Right lobe of liver (tissue), 4 donors: ENCODE measurements around the gene TMEM97.

Experiments
- POLR2A ChIP-seq: fragments of 450-650 bp; IDR thresholded peaks from one replicate; pipeline ENCODE4 v1.6.1; 2017; ENCODE audit warnings: antibody characterized with exemption, mild to moderate bottlenecking
- TF ChIP-seq, protein P1 (sequence below), 4 donors: fragments of 200-600 bp in 3 of 4; fragments of 450-650 bp in 1 of 4; IDR thresholded peaks; one replicate each; pipeline versions ENCODE4 v1.5.1 to v1.8.0; 2016 to 2022; ENCODE audit warnings: antibody characterized with exemption in 4 of 4, mild to moderate bottlenecking in 2 of 4
- donor health status: DM: no; HTN: no; CAD: no.
- donor health status: DM: no; HTN: no; CAD: no.
- donor health status: DM: no; HTN: yes; CAD: no.

DNA sequence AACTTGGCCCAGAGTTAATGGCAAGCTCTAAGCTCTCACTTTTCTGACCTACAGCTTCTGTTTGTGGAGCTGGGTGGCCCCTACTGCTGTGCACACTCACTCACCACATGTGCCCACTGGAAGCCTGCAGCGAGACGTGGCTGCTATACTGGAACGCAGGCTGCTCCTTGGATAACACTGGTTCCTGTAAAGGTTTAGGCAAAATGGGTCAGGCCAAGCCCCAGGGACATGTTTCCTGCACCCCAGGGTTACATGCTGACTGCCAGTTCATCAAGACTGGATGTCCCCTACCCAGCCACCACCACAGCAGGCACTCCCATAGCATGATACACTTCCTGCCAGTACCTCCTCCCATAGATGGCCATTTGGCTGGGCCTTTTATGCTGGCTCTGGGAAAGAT is 30.0 kb downstream of the TMEM97 start:
- TF ChIP-seq, protein P1, sequence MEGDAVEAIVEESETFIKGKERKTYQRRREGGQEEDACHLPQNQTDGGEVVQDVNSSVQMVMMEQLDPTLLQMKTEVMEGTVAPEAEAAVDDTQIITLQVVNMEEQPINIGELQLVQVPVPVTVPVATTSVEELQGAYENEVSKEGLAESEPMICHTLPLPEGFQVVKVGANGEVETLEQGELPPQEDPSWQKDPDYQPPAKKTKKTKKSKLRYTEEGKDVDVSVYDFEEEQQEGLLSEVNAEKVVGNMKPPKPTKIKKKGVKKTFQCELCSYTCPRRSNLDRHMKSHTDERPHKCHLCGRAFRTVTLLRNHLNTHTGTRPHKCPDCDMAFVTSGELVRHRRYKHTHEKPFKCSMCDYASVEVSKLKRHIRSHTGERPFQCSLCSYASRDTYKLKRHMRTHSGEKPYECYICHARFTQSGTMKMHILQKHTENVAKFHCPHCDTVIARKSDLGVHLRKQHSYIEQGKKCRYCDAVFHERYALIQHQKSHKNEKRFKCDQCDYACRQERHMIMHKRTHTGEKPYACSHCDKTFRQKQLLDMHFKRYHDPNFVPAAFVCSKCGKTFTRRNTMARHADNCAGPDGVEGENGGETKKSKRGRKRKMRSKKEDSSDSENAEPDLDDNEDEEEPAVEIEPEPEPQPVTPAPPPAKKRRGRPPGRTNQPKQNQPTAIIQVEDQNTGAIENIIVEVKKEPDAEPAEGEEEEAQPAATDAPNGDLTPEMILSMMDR (IDR thresholded peaks at IDR 0.05) = no peak
- no peak for TF ChIP-seq POLR2A
